Keratinocyte (primary cell): Measurements from ENCODE around the gene CAPZA1.

Experiments
- EZH2 ChIP-seq: IDR thresholded peaks from one replicate; pipeline ENCODE4 v1.6.1; 2012; ENCODE audit warnings: inconsistent platforms, mild to moderate bottlenecking, low read length, moderate library complexity
- TF ChIP-seq, protein P1 (sequence below), 3 experiments: IDR thresholded peaks in 1 of 3; conservative IDR thresholded peaks in 1 of 3; optimal IDR thresholded peaks in 1 of 3; 2 replicates in 2 of 3; 3 replicates in 1 of 3; pipeline versions ENCODE3 to v1.5.1; 2011; ENCODE audit warnings: low read length in 3 of 3, mild to moderate bottlenecking in 3 of 3, moderate library complexity in 2 of 3, control low read depth in 1 of 3, inconsistent platforms in 1 of 3; ENCODE audit not compliant: insufficient read depth in 2 of 3; ENCODE audit errors: extremely low read depth in 1 of 3

GRCh38 chr1:112712701-112713128, 93.1 kb downstream of the CAPZA1 start:
- TF ChIP-seq, protein P1, sequence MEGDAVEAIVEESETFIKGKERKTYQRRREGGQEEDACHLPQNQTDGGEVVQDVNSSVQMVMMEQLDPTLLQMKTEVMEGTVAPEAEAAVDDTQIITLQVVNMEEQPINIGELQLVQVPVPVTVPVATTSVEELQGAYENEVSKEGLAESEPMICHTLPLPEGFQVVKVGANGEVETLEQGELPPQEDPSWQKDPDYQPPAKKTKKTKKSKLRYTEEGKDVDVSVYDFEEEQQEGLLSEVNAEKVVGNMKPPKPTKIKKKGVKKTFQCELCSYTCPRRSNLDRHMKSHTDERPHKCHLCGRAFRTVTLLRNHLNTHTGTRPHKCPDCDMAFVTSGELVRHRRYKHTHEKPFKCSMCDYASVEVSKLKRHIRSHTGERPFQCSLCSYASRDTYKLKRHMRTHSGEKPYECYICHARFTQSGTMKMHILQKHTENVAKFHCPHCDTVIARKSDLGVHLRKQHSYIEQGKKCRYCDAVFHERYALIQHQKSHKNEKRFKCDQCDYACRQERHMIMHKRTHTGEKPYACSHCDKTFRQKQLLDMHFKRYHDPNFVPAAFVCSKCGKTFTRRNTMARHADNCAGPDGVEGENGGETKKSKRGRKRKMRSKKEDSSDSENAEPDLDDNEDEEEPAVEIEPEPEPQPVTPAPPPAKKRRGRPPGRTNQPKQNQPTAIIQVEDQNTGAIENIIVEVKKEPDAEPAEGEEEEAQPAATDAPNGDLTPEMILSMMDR (optimal IDR thresholded peaks at IDR 0.05 in 1 of 3, IDR thresholded peaks at IDR 0.05 in 1 of 3, conservative IDR thresholded peaks at IDR 0.05 in 1 of 3; ENCODE audit: extremely low read depth in 1 of 3, insufficient read depth in 2 of 3, low read length in 3 of 3), result no peak
- no peak for TF ChIP-seq EZH2
